ENCODE data around the gene ANTXR2.
"Not testable (repeated sequence)": the region's sequence is repeated elsewhere in the genome, so short reads cannot be mapped to it uniquely, and the experiment has no call there.

ANTXR2 gene

DNA sequence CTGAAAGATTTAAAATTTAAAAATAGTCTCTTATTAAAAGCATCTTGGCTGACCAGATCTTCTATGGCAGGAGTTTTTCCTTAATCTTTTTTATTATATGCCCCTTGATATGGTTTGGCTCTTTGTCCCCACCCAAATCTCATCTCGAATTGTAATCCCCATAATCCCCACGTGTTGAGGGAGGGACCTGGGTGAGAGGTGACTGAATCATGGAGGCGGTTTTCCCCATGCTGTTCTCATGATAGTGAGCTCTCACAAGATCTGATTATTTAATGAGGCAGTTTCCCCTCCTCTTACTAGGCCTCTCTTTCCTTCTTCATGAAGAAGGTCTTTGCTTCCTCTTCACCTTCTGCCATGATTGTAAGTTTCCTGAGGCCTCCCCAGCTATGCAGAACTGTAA, 74.0 kb downstream of the ANTXR2 start:
- not testable (repeated sequence) for H3K9ac ChIP-seq (ENCODE audit: low read depth in 1 of 2, low read length in 2 of 2); H3K36me3 ChIP-seq (ENCODE audit: control insufficient read depth in 1 of 2, insufficient read depth in 2 of 2, low read length in 2 of 2); H3K27me3 ChIP-seq (ENCODE audit: control insufficient read depth in 1 of 2, insufficient read depth in 2 of 2, low read length in 2 of 2); H3K27ac ChIP-seq (ENCODE audit: low read depth, low read length); H3K9me3 ChIP-seq (ENCODE audit: control insufficient read depth in 1 of 2, low read length in 2 of 2); H3K4me3 ChIP-seq (ENCODE audit: low read depth in 1 of 2, low read length in 2 of 2); H3K4me1 ChIP-seq (ENCODE audit: control insufficient read depth in 1 of 2, insufficient read depth in 2 of 2, low read length in 2 of 2)

DNA sequence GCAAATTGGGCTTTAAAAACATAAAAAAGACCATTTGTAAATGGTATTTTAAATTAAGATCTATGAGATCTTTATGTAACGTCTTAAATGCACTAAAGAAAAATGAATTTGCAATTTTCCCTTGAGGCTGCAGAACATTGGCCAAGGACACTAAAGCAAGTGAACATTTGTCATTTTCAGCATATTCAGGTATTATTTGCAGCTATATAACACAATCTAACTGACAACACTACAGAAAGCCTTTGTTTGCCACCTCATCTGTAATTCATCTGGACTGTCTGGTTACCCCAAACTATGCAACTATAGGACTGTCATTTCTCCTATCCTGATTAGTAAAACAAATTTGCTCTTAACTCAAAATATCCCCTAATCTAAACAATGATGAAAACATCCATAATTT, 74.8 kb downstream of the ANTXR2 start:
- Histone ChIP-seq H3K36me3 (ENCODE audit: control insufficient read depth in 1 of 2, insufficient read depth in 2 of 2, low read length in 2 of 2) (no peaks in the 10 kb centered on the region), H3K27me3 (ENCODE audit: control insufficient read depth in 1 of 2, insufficient read depth in 2 of 2, low read length in 2 of 2) (no peaks in the 10 kb centered on the region), H3K27ac (ENCODE audit: low read depth, low read length) (no peak overlapping the region), H3K9ac (ENCODE audit: low read depth in 1 of 2, low read length in 2 of 2) (no peak overlapping the region), H3K9me3 (ENCODE audit: control insufficient read depth in 1 of 2, low read length in 2 of 2) (no peaks in the 10 kb centered on the region), H3K4me1 (ENCODE audit: control insufficient read depth in 1 of 2, insufficient read depth in 2 of 2, low read length in 2 of 2) (no peaks in the 10 kb centered on the region), H3K4me3 (ENCODE audit: low read depth in 1 of 2, low read length in 2 of 2) (no peak overlapping the region)

DNA sequence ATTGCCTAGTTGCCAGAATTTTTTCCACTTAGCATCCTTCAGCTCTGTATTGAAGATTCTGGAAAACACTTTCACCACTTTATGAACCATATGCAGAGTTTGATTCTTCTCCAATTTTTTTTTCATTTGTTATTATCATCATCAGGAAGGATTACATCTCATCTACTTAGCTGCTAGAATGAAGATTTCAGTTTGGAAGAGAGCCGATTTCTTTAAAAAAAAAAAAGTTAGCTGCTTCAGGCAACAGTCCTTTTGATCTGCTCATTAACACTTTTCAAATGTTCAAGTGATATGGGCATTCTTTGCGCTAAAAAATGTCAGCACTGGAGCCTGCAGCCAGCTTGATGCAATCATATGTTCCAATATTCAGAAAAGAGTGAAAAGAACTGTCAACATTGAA, 76.2 kb downstream of the ANTXR2 start:
- no peaks in the 10 kb centered on the region for H3K9me3 ChIP-seq (ENCODE audit: control insufficient read depth in 1 of 2, low read length in 2 of 2)
- no peak overlapping the region for H3K9ac ChIP-seq (ENCODE audit: low read depth in 1 of 2, low read length in 2 of 2)
- H3K27me3 ChIP-seq (ENCODE audit: control insufficient read depth in 1 of 2, insufficient read depth in 2 of 2, low read length in 2 of 2): no peaks in the 10 kb centered on the region
- no peaks in the 10 kb centered on the region for H3K36me3 ChIP-seq (ENCODE audit: control insufficient read depth in 1 of 2, insufficient read depth in 2 of 2, low read length in 2 of 2)
- no peak overlapping the region for H3K27ac ChIP-seq (ENCODE audit: low read depth, low read length)
- no peak overlapping the region for H3K4me3 ChIP-seq (ENCODE audit: low read depth in 1 of 2, low read length in 2 of 2)
- H3K4me1 ChIP-seq (ENCODE audit: control insufficient read depth in 1 of 2, insufficient read depth in 2 of 2, low read length in 2 of 2): no peaks in the 10 kb centered on the region

DNA sequence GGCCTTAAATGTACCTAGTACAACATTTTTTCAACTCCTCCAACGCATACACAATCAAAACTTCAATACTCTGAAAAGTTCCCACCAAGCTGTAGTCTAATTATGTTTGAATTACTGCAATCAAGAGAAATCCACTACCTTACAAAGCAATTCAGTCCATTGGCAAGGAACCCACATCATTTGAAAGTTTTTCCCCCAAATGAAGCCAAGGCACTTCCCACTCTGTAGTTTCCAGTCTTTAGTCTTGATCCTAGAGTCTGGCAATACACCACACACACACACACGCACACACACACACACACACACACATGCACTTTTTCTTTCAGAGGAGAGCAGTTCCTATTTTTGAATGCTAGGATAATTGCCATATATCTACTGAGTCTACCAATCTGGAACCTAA, 79.6 kb downstream of the ANTXR2 start:
- no peaks in the 10 kb centered on the region for H3K4me1 ChIP-seq (ENCODE audit: control insufficient read depth in 1 of 2, insufficient read depth in 2 of 2, low read length in 2 of 2)
- H3K27me3 ChIP-seq (ENCODE audit: control insufficient read depth in 1 of 2, insufficient read depth in 2 of 2, low read length in 2 of 2): no peaks in the 10 kb centered on the region
- H3K36me3 ChIP-seq (ENCODE audit: control insufficient read depth in 1 of 2, insufficient read depth in 2 of 2, low read length in 2 of 2): no peaks in the 10 kb centered on the region
- no peak overlapping the region for H3K4me3 ChIP-seq (ENCODE audit: low read depth in 1 of 2, low read length in 2 of 2)
- no peak overlapping the region for H3K27ac ChIP-seq (ENCODE audit: low read depth, low read length)
- no peaks in the 10 kb centered on the region for H3K9me3 ChIP-seq (ENCODE audit: control insufficient read depth in 1 of 2, low read length in 2 of 2)
- no peak overlapping the region for H3K9ac ChIP-seq (ENCODE audit: low read depth in 1 of 2, low read length in 2 of 2)

DNA sequence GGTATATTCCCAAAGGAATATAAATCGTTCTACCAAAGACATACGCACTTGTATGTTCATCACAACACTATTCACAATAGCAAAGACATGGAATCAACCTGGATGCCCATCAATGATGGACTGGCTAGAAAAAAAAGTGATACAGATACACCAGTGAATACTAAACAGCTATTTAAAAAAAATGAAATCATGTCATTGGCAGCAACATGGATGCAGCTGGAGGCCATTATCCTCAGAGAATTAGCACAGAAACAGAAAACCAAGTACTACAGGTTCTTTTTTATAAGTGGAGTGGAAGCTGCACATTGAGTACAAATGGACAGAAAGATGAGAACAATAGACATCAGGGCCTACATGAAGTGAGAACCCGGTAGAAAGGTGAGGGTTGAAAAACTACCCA, 81.4 kb downstream of the ANTXR2 start:
- Histone ChIP-seq H3K9ac (ENCODE audit: low read depth in 1 of 2, low read length in 2 of 2) (no peak overlapping the region), H3K9me3 (ENCODE audit: control insufficient read depth in 1 of 2, low read length in 2 of 2) (no peaks in the 10 kb centered on the region), H3K27me3 (ENCODE audit: control insufficient read depth in 1 of 2, insufficient read depth in 2 of 2, low read length in 2 of 2) (no peaks in the 10 kb centered on the region), H3K4me1 (ENCODE audit: control insufficient read depth in 1 of 2, insufficient read depth in 2 of 2, low read length in 2 of 2) (no peaks in the 10 kb centered on the region), H3K4me3 (ENCODE audit: low read depth in 1 of 2, low read length in 2 of 2) (no peak overlapping the region), H3K36me3 (ENCODE audit: control insufficient read depth in 1 of 2, insufficient read depth in 2 of 2, low read length in 2 of 2) (no peaks in the 10 kb centered on the region), H3K27ac (ENCODE audit: low read depth, low read length) (no peak overlapping the region)

DNA sequence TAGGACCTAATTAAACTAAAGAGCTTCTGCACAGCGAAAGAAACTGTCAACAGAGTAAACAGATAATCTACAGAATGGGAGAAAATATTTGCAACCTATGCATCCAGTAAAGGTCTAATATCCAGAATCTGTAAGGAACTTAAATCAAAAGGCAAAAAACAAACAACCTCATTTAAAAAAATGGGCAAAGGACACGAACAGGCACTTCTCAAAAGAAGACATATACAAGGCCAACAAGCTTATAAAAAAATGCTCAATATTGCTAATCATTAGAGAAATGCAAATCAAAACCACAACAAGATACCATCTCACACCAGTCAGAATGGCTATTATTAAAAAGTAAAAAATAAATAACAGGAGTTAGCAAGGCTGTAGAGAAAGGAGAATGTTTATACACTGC, 81.9 kb downstream of the ANTXR2 start:
- not testable (repeated sequence) for H3K27ac ChIP-seq (ENCODE audit: low read depth, low read length); H3K9ac ChIP-seq (ENCODE audit: low read depth in 1 of 2, low read length in 2 of 2); H3K36me3 ChIP-seq (ENCODE audit: control insufficient read depth in 1 of 2, insufficient read depth in 2 of 2, low read length in 2 of 2); H3K4me1 ChIP-seq (ENCODE audit: control insufficient read depth in 1 of 2, insufficient read depth in 2 of 2, low read length in 2 of 2); H3K4me3 ChIP-seq (ENCODE audit: low read depth in 1 of 2, low read length in 2 of 2); H3K9me3 ChIP-seq (ENCODE audit: control insufficient read depth in 1 of 2, low read length in 2 of 2); H3K27me3 ChIP-seq (ENCODE audit: control insufficient read depth in 1 of 2, insufficient read depth in 2 of 2, low read length in 2 of 2)

DNA sequence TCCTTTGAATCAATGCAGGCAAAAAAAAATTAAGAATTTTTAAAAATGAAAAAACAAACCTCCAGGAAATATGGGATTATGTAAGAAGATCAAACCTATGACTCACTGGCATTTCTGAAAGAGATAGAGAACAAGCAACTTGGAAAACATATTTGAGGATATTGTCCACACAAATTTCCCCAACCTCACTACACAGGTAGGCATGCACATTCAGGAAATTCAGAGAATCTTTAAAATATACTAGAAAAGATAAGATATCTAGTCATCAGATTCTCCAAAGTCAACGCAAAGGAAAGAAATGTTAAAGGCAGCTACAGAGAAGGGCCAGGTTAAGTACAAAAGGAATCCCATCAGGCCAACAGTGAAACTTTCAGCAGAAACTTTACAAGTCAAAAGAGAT, 85.6 kb downstream of the ANTXR2 start:
- Histone ChIP-seq H3K27ac (ENCODE audit: low read depth, low read length) (no peak overlapping the region), H3K36me3 (ENCODE audit: control insufficient read depth in 1 of 2, insufficient read depth in 2 of 2, low read length in 2 of 2) (no peaks in the 10 kb centered on the region), H3K9ac (ENCODE audit: low read depth in 1 of 2, low read length in 2 of 2) (no peak overlapping the region), H3K4me3 (ENCODE audit: low read depth in 1 of 2, low read length in 2 of 2) (no peak overlapping the region), H3K4me1 (ENCODE audit: control insufficient read depth in 1 of 2, insufficient read depth in 2 of 2, low read length in 2 of 2) (no peaks in the 10 kb centered on the region), H3K9me3 (ENCODE audit: control insufficient read depth in 1 of 2, low read length in 2 of 2) (no peaks in the 10 kb centered on the region), H3K27me3 (ENCODE audit: control insufficient read depth in 1 of 2, insufficient read depth in 2 of 2, low read length in 2 of 2) (no peaks in the 10 kb centered on the region)

DNA sequence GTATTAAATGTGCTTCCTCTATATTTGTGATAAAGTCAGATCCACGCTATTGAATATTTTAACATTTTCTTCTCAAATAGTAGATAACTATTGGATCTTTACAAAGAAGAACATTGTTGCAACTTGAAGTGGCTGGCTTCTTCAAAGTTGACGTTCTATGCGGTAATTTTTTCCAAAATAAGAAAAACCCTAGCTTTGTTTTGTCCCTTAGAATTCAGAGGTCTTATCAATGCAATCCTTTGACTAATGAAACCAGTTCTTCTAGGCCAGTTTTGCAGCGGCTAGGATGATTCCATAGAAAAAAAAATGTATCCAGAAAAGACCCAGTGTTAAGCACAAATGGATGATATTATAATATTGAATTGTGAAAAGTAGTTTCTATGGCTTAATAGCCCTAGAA, 89.6 kb downstream of the ANTXR2 start:
- Histone ChIP-seq H3K9me3 (ENCODE audit: control insufficient read depth in 1 of 2, low read length in 2 of 2) (no peaks in the 10 kb centered on the region), H3K36me3 (ENCODE audit: control insufficient read depth in 1 of 2, insufficient read depth in 2 of 2, low read length in 2 of 2) (peaks cover 0 to 3% of the 10 kb centered on the region in 2 donors), H3K9ac (ENCODE audit: low read depth in 1 of 2, low read length in 2 of 2) (no peak overlapping the region), H3K4me3 (ENCODE audit: low read depth in 1 of 2, low read length in 2 of 2) (no peak overlapping the region), H3K27me3 (ENCODE audit: control insufficient read depth in 1 of 2, insufficient read depth in 2 of 2, low read length in 2 of 2) (no peaks in the 10 kb centered on the region), H3K4me1 (ENCODE audit: control insufficient read depth in 1 of 2, insufficient read depth in 2 of 2, low read length in 2 of 2) (no peaks in the 10 kb centered on the region), H3K27ac (ENCODE audit: low read depth, low read length) (no peak overlapping the region)

DNA sequence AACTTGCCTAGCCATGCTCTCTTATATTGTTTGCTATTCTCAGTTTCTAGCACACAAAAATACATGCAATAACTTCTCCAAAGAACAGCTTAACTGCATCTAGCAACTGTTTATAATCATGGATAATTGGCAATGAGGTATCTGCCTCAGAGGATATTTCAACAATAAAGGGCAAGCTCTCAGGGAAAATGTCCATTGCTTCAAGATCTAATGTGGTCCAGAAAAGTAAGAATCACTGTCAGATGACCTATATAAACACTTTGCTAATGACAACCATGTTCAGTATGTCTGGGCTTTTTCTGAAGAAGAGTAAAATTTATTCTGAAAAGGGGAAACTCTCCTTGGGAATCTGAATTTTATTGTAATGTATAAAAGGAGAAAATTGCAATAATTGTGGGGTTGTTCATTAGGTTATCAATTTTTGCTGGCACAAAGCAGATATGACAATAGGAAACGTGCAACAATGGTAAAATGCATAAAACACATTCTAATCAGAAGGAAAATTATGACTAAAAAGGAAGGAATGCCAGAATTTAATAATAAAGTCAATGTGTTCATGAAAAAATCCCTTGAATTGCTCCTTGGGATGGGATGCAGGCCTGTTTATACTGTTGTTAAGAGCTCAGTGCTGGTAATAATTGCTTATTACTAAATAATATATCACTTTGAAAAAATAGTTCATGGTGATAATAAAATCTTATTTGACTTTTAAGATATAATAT, 90.3 kb downstream of the ANTXR2 start:
- Histone ChIP-seq H3K36me3 (ENCODE audit: control insufficient read depth in 1 of 2, insufficient read depth in 2 of 2, low read length in 2 of 2) (peaks cover 0 to 6% of the 10 kb centered on the region in 2 donors), H3K9me3 (ENCODE audit: control insufficient read depth in 1 of 2, low read length in 2 of 2) (no peaks in the 10 kb centered on the region), H3K27me3 (ENCODE audit: control insufficient read depth in 1 of 2, insufficient read depth in 2 of 2, low read length in 2 of 2) (no peaks in the 10 kb centered on the region), H3K27ac (ENCODE audit: low read depth, low read length) (no peak overlapping the region), H3K4me1 (ENCODE audit: control insufficient read depth in 1 of 2, insufficient read depth in 2 of 2, low read length in 2 of 2) (no peaks in the 10 kb centered on the region), H3K9ac (ENCODE audit: low read depth in 1 of 2, low read length in 2 of 2) (no peak overlapping the region), H3K4me3 (ENCODE audit: low read depth in 1 of 2, low read length in 2 of 2) (no peak overlapping the region)

DNA sequence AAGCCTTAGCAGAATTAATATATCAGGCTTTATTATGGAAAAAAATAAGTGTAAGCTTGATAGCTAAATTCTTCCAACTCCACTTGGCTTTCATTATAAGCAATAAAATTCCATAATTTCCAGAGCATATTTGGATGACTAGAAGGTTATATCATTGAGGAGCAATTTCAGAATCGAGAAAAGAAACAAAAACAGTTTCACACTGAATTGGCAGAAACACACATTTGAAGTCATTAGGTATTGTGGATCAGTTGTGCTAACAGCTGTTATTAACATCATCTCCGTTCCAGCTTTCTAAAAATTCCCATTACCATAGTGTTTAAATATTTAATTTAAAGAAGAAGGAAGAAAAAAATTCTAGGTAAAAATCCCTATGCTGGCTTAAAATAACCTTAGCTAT, 92.6 kb downstream of the ANTXR2 start:
- Histone ChIP-seq H3K27ac (ENCODE audit: low read depth, low read length) (no peak overlapping the region), H3K9me3 (ENCODE audit: control insufficient read depth in 1 of 2, low read length in 2 of 2) (no peaks in the 10 kb centered on the region), H3K9ac (ENCODE audit: low read depth in 1 of 2, low read length in 2 of 2) (no peak overlapping the region), H3K4me3 (ENCODE audit: low read depth in 1 of 2, low read length in 2 of 2) (no peak overlapping the region), H3K27me3 (ENCODE audit: control insufficient read depth in 1 of 2, insufficient read depth in 2 of 2, low read length in 2 of 2) (no peaks in the 10 kb centered on the region), H3K4me1 (ENCODE audit: control insufficient read depth in 1 of 2, insufficient read depth in 2 of 2, low read length in 2 of 2) (no peaks in the 10 kb centered on the region), H3K36me3 (ENCODE audit: control insufficient read depth in 1 of 2, insufficient read depth in 2 of 2, low read length in 2 of 2) (peaks cover 16 to 18% of the 10 kb centered on the region in 2 donors)

All from duodenal mucosa (tissue), 2 donors.